ENCODE data around the gene KCNQ5. TPM values are rescaled to one million over a fixed set of nuclear protein-coding genes. Genes with fewer than 3 reads are reported as not detected.

Gene KCNQ5
- polyA plus RNA-seq, 1 donor (not counting 4 experiments of a cell fraction or from before 2014, with no cell fraction given) = 3.4 TPM

DNA sequence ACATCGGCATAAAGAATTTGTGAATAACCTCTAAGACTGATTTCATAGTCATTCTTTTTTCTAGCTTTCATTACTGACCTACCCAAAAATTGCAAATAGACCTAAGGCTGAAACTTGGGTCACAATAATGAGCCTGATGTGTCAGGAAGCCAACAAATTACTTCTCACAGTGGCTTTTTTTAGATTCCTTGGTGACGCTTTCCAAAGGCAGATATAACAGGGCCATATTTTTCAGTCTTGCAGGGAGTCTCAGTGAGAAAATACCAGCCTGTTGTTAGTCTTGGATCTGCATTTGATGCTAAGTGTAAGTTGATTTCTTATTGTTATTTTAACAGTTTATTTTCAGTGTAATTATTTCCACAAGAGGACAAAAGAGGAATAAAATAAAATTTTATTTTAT lies 423.7 kb downstream of the KCNQ5 start:
- Histone ChIP-seq H3K4me3 (ENCODE audit: control insufficient read depth in 2 of 3, extremely low read depth in 1 of 3, insufficient read depth in 2 of 3, low read depth in 1 of 3, low read length in 3 of 3) (no peak overlapping the region), H3K4me1 (ENCODE audit: control insufficient read depth, extremely low read depth, insufficient read depth, low read length) (peaks cover 13% of the 10 kb centered on the region), H4K20me1 (ENCODE audit: control insufficient read depth, extremely low read depth, insufficient read depth, low read length) (no peaks in the 10 kb centered on the region), H3K9me3 (ENCODE audit: control insufficient read depth, low read depth, low read length) (no peaks in the 10 kb centered on the region), H3K27ac (ENCODE audit: control insufficient read depth, insufficient read depth, low read length) (no peak overlapping the region), H3K4me2 (ENCODE audit: control insufficient read depth, extremely low read depth, insufficient read depth, low read depth, low read length) (no peak overlapping the region), H2AFZ (ENCODE audit: control insufficient read depth, low read length) (no peak overlapping the region), H3K9ac (ENCODE audit: control insufficient read depth, extremely low read depth, insufficient read depth, low read length) (no peak overlapping the region), H3K36me3 (ENCODE audit: control insufficient read depth in 2 of 2, extremely low read depth in 1 of 2, insufficient read depth in 2 of 2, low read length in 2 of 2) (no peaks in the 10 kb centered on the region), H3K9me1 (ENCODE audit: control insufficient read depth, extremely low read depth, insufficient read depth, low read length) (no peaks in the 10 kb centered on the region), H3K79me2 (ENCODE audit: control insufficient read depth, insufficient read depth, low read length) (no peaks in the 10 kb centered on the region), H3K27me3 (ENCODE audit: control insufficient read depth, extremely low read depth, insufficient read depth, low read length) (no peaks in the 10 kb centered on the region)
- DNase-seq (ENCODE audit: low read depth, low spot score) = no peak
- FAIRE-seq = no peak
- dilution Hi-C loops (cut with MboI; ENCODE audit: extremely low pct_ligation_motif_present, low sequenced_read_pairs) = no loop called here
- TF ChIP-seq, protein P1, sequence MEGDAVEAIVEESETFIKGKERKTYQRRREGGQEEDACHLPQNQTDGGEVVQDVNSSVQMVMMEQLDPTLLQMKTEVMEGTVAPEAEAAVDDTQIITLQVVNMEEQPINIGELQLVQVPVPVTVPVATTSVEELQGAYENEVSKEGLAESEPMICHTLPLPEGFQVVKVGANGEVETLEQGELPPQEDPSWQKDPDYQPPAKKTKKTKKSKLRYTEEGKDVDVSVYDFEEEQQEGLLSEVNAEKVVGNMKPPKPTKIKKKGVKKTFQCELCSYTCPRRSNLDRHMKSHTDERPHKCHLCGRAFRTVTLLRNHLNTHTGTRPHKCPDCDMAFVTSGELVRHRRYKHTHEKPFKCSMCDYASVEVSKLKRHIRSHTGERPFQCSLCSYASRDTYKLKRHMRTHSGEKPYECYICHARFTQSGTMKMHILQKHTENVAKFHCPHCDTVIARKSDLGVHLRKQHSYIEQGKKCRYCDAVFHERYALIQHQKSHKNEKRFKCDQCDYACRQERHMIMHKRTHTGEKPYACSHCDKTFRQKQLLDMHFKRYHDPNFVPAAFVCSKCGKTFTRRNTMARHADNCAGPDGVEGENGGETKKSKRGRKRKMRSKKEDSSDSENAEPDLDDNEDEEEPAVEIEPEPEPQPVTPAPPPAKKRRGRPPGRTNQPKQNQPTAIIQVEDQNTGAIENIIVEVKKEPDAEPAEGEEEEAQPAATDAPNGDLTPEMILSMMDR (optimal IDR thresholded peaks at IDR 0.05 in 1 of 3, IDR thresholded peaks at IDR 0.05 in 1 of 3, conservative IDR thresholded peaks at IDR 0.05 in 1 of 3; ENCODE audit: extremely low read depth in 1 of 3, insufficient read depth in 2 of 3, low read length in 3 of 3) = no peak
- no peak for TF ChIP-seq EZH2 (IDR thresholded peaks at IDR 0.05; ENCODE audit: low read length)

DNA sequence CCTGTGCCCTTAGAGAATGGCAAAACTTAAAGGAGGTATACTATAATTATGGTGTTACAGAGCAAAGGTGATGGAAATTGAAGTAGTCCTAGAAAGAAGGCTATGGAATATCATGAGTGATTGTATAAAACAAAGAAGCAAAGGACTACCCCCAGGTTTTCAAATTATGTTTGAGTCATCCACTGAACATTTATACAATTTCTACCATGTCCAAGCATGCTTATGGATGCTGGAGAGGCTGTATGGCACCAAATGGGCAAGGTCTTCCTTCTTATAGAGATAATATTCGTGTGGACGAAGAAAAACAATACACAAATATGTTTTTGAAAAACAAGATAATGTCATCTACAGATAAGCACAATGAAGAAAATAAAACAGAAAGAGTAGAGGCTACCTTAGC lies 425.9 kb downstream of the KCNQ5 start:
- H2AFZ ChIP-seq (ENCODE audit: control insufficient read depth, low read length) = peak overlapping the region; percentile 33

More for the DNA sequence above, 425.9 kb downstream of the KCNQ5 start:
- dilution Hi-C loops (cut with MboI; ENCODE audit: extremely low pct_ligation_motif_present, low sequenced_read_pairs) = no loop called here
- DNase-seq (ENCODE audit: low read depth, low spot score) (no peak), FAIRE-seq (no peak)
- Histone ChIP-seq H3K4me2 (ENCODE audit: control insufficient read depth, extremely low read depth, insufficient read depth, low read depth, low read length) (peak overlapping the region; percentile 25), H3K9me3 (ENCODE audit: control insufficient read depth, low read depth, low read length) (no peaks in the 10 kb centered on the region), H3K36me3 (ENCODE audit: control insufficient read depth in 2 of 2, extremely low read depth in 1 of 2, insufficient read depth in 2 of 2, low read length in 2 of 2) (no peaks in the 10 kb centered on the region), H3K9ac (ENCODE audit: control insufficient read depth, extremely low read depth, insufficient read depth, low read length) (no peak overlapping the region), H3K27ac (ENCODE audit: control insufficient read depth, insufficient read depth, low read length) (no peak overlapping the region), H3K27me3 (ENCODE audit: control insufficient read depth, extremely low read depth, insufficient read depth, low read length) (no peaks in the 10 kb centered on the region), H4K20me1 (ENCODE audit: control insufficient read depth, extremely low read depth, insufficient read depth, low read length) (no peaks in the 10 kb centered on the region), H3K79me2 (ENCODE audit: control insufficient read depth, insufficient read depth, low read length) (no peaks in the 10 kb centered on the region), H3K4me3 (ENCODE audit: control insufficient read depth in 2 of 3, extremely low read depth in 1 of 3, insufficient read depth in 2 of 3, low read depth in 1 of 3, low read length in 3 of 3) (no peak overlapping the region), H3K9me1 (ENCODE audit: control insufficient read depth, extremely low read depth, insufficient read depth, low read length) (no peaks in the 10 kb centered on the region), H3K4me1 (ENCODE audit: control insufficient read depth, extremely low read depth, insufficient read depth, low read length) (peaks cover 13% of the 10 kb centered on the region)
- TF ChIP-seq, protein P1 (optimal IDR thresholded peaks at IDR 0.05 in 1 of 3, IDR thresholded peaks at IDR 0.05 in 1 of 3, conservative IDR thresholded peaks at IDR 0.05 in 1 of 3; ENCODE audit: extremely low read depth in 1 of 3, insufficient read depth in 2 of 3, low read length in 3 of 3) = no peak
- TF ChIP-seq EZH2 (IDR thresholded peaks at IDR 0.05; ENCODE audit: low read length) = no peak

Data from keratinocyte (primary cell).